OCI-LY3 (cell line): ENCODE measurements around the gene SLC1A4.
A peak's percentile ranks its signal among the peaks of the same experiment; 100 is the strongest.
"Not testable (repeated sequence)": the region's sequence is repeated elsewhere in the genome, so short reads cannot be mapped to it uniquely, and the experiment has no call there.

Experiments
- H2AFZ ChIP-seq: fragments of 200-600, 300-600 bp; shearing (Covaris generic); 2 replicates; pipeline ENCODE4 v1.6.0; 2014; ENCODE audit warnings: antibody characterized with exemption, low read depth, low read length
- H3K27ac ChIP-seq: fragments of 200-600, 300-600 bp; sonication (generic); 2 replicates; pipeline ENCODE4 v1.5.1; 2014; ENCODE audit warnings: mild to moderate bottlenecking, low read length, moderate library complexity, mixed read lengths
- H3K27me3 ChIP-seq: fragments of 200-600, 300-600 bp; sonication (generic); 2 replicates; pipeline ENCODE4 v1.6.1; 2014; ENCODE audit warnings: low read depth, low read length, mixed read lengths
- H3K36me3 ChIP-seq: fragments of 200-600, 300-600 bp; sonication (generic); replicated peaks from 2 replicates; pipeline ENCODE3; 2014; ENCODE audit warnings: low read depth, low read length, mixed read lengths
- H3K4me1 ChIP-seq: fragments of 300-600, 200-600 bp; sonication (generic); 2 replicates; pipeline ENCODE4 v1.6.1; 2014; ENCODE audit warnings: low read length, mixed read lengths
- H3K4me2 ChIP-seq: fragments of 200-600, 300-600 bp; sonication (generic); 2 replicates; pipeline ENCODE4 v1.6.1; 2014; ENCODE audit warnings: low read length, mixed read lengths
- H3K4me3 ChIP-seq: fragments of 300-600, 200-600 bp; sonication (generic); 2 replicates; pipeline ENCODE4 v1.5.1; 2014; ENCODE audit warnings: antibody characterized with exemption, mild to moderate bottlenecking, low read length, moderate library complexity
- H3K79me2 ChIP-seq: fragments of 300-600, 200-600 bp; shearing (Covaris generic); 2 replicates; pipeline ENCODE4 v1.6.1; 2014; ENCODE audit warnings: mild to moderate bottlenecking, low read length, mixed read lengths
- H3K9ac ChIP-seq: fragments of 300-600, 200-600 bp; shearing (Covaris generic); 2 replicates; pipeline ENCODE4 v1.6.0; 2014; ENCODE audit warnings: mild to moderate bottlenecking, low read length, moderate library complexity
- H3K9me3 ChIP-seq: fragments of 200-600, 300-600 bp; shearing (Covaris generic); 2 replicates; pipeline ENCODE4 v1.6.1; 2014; ENCODE audit warnings: low read length, mixed read lengths; ENCODE audit not compliant: insufficient read depth
- H4K20me1 ChIP-seq: fragments of 200-600, 300-600 bp; sonication (generic); 2 replicates; pipeline ENCODE4 v1.6.1; 2016; ENCODE audit warnings: low read length, mixed read lengths; ENCODE audit not compliant: insufficient read depth
- EZH2phosphoT487 ChIP-seq: fragments of 200-600 bp; shearing (Covaris generic); IDR thresholded peaks from 2 replicates; pipeline ENCODE4 v1.6.1; 2018; ENCODE audit warnings: antibody characterized with exemption, mixed run types, low read depth
- TF ChIP-seq, protein P1 (sequence below): fragments of 200-600, 300-600 bp; sonication (generic); IDR thresholded peaks from 2 replicates; pipeline ENCODE4 v1.5.1; 2014; ENCODE audit warnings: antibody characterized with exemption, low read length, low read depth

Gene SLC1A4

DNA sequence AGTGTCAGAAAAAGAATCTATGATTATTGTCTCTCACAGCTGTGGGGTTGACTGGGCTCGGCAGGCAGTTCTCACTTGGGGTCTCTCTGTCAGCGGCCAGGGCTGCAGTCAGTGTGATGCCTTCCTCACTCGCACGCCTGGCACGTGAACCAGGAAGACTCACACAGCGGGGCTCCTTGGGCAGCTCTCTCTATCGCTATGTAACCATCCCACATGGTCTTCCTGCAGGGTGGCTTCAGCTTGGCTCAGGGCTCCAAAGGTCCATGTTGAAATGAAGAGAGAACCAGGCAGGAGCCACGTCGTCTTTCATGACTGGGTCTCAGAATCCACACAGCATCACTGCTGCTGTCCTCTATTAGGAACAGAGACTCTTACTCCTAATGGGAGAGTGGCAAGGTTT lies 30.6 kb upstream of the SLC1A4 start:
- Histone ChIP-seq H3K27ac (no peak overlapping the region), H2AFZ (no peak overlapping the region), H3K4me1 (peaks cover 7% of the 10 kb centered on the region), H3K9ac (no peak overlapping the region), H3K4me3 (no peak overlapping the region), H4K20me1 (no peaks in the 10 kb centered on the region), H3K4me2 (no peak overlapping the region), H3K9me3 (no peaks in the 10 kb centered on the region), H3K27me3 (no peaks in the 10 kb centered on the region), H3K79me2 (no peaks in the 10 kb centered on the region), H3K36me3 (no peaks in the 10 kb centered on the region)
- TF ChIP-seq, protein P1, sequence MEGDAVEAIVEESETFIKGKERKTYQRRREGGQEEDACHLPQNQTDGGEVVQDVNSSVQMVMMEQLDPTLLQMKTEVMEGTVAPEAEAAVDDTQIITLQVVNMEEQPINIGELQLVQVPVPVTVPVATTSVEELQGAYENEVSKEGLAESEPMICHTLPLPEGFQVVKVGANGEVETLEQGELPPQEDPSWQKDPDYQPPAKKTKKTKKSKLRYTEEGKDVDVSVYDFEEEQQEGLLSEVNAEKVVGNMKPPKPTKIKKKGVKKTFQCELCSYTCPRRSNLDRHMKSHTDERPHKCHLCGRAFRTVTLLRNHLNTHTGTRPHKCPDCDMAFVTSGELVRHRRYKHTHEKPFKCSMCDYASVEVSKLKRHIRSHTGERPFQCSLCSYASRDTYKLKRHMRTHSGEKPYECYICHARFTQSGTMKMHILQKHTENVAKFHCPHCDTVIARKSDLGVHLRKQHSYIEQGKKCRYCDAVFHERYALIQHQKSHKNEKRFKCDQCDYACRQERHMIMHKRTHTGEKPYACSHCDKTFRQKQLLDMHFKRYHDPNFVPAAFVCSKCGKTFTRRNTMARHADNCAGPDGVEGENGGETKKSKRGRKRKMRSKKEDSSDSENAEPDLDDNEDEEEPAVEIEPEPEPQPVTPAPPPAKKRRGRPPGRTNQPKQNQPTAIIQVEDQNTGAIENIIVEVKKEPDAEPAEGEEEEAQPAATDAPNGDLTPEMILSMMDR, result no peak
- no peak for TF ChIP-seq EZH2phosphoT487

DNA sequence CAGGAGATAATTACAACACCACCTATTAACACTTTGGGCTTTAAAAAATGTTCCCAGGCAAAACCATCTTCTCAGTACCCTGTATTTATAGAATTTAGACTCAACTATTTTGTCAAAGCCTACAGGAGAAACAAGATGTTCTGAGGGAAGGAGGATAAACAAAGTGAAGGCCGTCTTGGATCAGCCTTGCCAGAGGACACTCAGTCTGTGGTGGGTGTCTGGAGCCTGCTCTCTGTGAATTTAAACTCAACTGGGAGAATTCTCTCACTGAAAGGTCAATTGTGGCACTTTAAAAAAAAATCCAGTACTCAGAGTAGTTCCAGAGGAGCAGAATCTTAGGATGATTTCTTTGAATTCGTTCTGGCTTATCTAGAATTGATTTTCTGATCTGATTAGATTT lies 28.4 kb upstream of the SLC1A4 start:
- no peaks in the 10 kb centered on the region for H4K20me1 ChIP-seq
- no peak overlapping the region for H3K4me2 ChIP-seq
- no peak overlapping the region for H3K9ac ChIP-seq
- peaks cover 10% of the 10 kb centered on the region for H3K4me1 ChIP-seq
- H3K36me3 ChIP-seq, result no peaks in the 10 kb centered on the region
- no peaks in the 10 kb centered on the region for H3K9me3 ChIP-seq
- no peaks in the 10 kb centered on the region for H3K27me3 ChIP-seq
- H3K4me3 ChIP-seq, result no peak overlapping the region
- no peak overlapping the region for H3K27ac ChIP-seq
- no peak overlapping the region for H2AFZ ChIP-seq
- H3K79me2 ChIP-seq, result no peaks in the 10 kb centered on the region
- TF ChIP-seq EZH2phosphoT487, result no peak
- TF ChIP-seq, protein P1, result no peak

DNA sequence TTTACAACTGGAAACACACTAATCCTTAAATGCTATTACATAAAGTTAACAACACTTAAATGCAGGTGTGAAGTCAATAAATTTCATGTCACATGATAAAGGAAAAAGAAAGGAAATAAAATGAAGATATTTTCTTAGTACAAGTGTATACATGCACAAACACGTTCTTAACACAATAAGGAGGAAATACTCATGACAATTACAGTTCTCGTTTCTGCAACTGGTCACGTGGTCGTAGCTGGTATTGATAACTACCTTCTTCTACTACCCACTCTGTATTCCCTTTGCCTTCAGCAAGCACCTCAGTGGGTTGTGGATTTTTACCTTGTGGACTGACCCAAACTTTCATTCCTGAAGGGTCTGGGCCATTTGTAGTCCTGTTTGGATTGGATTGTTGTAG lies 26.1 kb upstream of the SLC1A4 start:
- H3K36me3 ChIP-seq, H2AFZ ChIP-seq, H3K4me3 ChIP-seq, H3K9ac ChIP-seq, H3K9me3 ChIP-seq, H3K79me2 ChIP-seq, H3K27me3 ChIP-seq, H4K20me1 ChIP-seq, H3K27ac ChIP-seq: not testable (repeated sequence)
- Histone ChIP-seq H3K4me2 (peak overlapping the region; percentile 31; the same call in 1 of the 2 replicates), H3K4me1 (peaks cover 20% of the 10 kb centered on the region)

DNA sequence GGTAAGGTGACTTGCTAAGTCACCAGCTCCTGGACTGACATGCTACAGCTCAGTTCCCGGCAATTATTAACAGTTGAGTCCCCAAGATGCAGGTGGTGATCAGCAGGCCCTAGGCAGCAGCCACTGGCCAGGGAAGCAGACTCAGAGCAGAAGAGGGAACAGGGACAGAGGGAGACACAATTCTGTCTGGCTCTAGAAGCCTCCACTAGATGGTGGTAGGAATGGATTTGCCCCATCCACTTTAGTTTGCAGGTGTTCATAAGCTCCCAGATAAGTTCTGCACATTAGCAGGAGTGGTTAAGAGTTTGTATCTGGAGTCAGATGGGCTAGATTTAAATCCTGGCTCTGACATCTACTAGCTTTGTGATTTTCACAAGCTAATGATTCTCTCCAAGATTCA lies 25.5 kb upstream of the SLC1A4 start:
- Histone ChIP-seq H3K4me1 (peaks cover 20% of the 10 kb centered on the region), H3K4me2 (0 out of 2 replicates have a peak overlapping the region, but pooled peaks have one; percentile 31), H4K20me1 (no peaks in the 10 kb centered on the region), H2AFZ (no peak overlapping the region), H3K27ac (no peak overlapping the region), H3K27me3 (no peaks in the 10 kb centered on the region), H3K9me3 (no peaks in the 10 kb centered on the region), H3K4me3 (no peak overlapping the region), H3K79me2 (no peaks in the 10 kb centered on the region), H3K36me3 (no peaks in the 10 kb centered on the region), H3K9ac (no peak overlapping the region)
- no peak for TF ChIP-seq EZH2phosphoT487
- TF ChIP-seq, protein P1, result peak; percentile 25; the same call in 1 of the 2 replicates

DNA sequence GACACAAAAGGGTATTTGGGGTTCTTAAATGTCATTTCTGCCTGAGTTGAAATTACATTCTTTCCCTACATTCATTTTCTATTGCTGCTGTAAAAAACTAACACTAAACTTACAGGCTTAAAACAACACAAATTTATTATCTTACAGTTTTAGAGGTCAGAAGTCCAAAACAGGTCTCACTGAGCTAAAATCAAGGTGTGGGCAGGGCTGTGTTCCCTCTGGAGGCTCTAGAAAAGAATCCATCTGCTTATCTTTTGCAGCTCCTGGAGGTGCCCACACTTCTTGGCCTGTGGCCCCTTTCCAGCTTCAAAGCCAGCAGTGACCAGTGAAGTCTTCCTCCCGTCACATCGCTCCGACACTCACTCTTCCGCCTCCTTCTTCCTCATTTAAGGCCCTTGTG lies 23.2 kb upstream of the SLC1A4 start:
- Histone ChIP-seq H3K4me1 (peaks cover 20% of the 10 kb centered on the region), H3K27me3 (no peaks in the 10 kb centered on the region), H3K27ac (no peak overlapping the region), H3K9ac (no peak overlapping the region), H2AFZ (no peak overlapping the region), H3K79me2 (no peaks in the 10 kb centered on the region), H3K4me3 (no peak overlapping the region), H4K20me1 (no peaks in the 10 kb centered on the region), H3K36me3 (no peaks in the 10 kb centered on the region), H3K4me2 (no peak overlapping the region), H3K9me3 (no peaks in the 10 kb centered on the region)
- TF ChIP-seq, protein P1, result no peak
- TF ChIP-seq EZH2phosphoT487, result no peak
